Inflammatory macrophage treated with lipopolysaccharide for 4 hours (primary cell): ENCODE data around the gene DUOXA1.
"Not testable (repeated sequence)": the region's sequence is repeated elsewhere in the genome, so short reads cannot be mapped to it uniquely, and the experiment has no call there.

ENCODE experiments used
- DNase-seq: peaks from one replicate; pipeline ENCODE4 v3.0.0-alpha.2; 2020

Gene DUOXA1

DNA sequence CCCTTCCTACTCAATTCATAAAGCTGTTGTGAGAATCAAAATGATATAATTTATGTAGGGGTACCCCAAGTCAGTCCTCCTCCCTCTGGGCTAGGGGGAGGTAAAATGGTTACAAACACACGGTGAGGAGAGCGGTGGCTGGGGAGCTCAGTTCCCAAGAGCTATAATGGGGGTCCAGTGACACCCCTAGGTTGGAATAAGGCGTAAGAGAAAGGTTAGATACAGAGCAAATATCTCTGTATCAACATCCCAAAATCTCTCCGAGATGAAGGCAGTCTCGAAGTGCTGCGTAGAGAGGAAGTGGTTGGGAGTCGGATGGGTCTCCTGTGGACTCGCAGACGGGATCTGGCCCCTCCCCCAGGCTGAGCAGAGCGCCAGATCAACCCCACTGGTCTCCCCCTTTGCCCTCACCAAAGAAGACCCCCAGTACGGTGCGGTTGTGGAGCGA is 17.5 kb downstream of the DUOXA1 start:
- no peak for DNase-seq

DNA sequence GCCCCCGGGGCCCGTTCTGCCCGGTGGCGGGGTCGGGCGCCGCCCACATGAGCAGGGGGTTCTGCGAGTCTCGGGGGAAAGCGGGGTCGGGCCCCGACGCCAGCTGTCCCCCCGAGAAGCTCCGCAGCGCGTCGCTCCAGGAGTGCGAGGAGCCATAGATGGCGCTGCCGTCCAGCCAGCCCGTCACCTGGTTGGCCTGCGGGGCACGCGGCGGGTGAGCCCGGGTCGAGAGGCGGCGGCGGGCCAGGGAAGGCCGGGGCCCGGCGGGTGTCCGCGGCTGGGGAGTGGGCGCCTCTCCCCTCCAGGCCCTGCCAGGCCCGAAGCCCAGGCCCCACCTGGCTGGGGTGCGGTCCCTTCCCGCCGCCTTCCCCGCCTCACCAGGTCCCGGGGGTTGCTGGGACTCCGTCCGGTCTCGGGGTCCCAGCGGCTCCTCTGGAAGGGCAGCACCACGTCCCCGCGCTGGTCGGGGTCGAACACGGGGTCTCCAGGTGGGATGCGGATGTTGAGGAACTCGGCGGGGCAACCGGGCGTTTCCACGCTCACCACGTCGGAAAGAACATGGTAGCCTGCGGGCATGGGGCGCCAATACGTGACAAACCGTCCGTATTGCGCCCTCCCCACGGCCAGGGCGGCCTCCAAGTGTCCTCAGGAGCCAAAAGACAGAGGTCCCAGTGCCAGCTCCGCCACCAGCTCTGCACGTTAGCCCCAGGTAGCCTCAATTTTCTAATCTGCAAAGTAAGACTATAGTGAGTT is 18.1 kb downstream of the DUOXA1 start:
- DNase-seq = no peak

DNA sequence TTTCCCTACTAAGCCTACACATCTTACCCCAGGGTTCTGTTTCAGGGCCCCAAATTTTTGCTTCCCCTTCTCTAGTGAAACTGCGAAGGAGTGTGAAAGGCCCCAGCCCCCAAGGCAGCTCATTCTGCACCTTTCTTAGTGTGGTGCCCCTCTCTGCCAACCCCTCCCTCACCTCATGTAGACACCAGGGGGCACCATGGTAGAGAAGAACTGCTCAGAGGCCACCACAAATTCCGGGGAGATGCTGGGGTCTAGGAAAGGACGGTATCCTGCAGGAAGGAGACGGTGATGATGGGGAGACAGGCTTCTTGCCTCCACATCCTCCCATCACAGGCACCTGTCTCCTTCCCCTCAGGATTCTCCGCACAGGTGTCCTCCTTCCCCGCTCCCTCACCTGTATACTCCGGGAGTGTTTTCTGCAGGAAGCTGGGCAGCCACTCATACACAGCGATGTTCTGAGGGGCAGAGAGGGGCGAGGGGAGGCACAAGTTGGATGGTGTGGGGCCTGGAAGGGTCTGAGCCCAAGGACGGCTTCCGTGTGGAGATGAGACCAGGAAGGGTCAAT is 19.3 kb downstream of the DUOXA1 start:
- no peak for DNase-seq

DNA sequence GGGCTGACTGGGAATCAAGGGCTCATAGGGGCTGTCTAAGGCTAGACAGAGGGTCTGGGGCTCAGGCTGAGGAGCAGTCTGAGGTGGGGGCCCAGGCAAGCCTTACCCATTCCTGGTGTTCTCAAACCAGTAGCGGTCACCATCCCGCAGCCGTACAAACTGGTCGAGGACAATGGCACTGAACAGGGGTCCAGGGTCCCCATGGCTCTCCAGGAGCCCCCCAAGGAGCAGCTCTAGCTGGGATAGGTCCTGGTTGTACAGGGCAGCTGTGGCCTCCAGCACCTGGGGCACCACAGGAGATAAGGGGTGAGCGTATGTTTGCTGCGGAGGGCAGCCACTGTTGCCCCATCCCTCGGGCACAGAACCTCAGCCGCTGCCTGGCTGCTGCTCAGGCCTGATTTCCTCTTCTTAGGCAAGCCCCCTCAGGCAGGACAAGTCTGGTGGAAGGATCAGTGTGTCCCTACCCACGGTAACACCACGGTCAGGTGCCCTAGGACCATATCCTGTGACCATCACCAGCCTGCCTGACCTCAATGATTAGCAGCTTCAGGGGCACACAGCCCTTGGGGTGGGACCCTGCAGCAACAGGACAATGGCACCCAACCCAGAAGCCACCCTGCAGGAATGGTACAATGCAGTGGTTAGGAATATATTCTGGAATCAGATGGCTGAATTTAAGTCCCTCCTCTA is 21.6 kb downstream of the DUOXA1 start:
- no peak for DNase-seq

DNA sequence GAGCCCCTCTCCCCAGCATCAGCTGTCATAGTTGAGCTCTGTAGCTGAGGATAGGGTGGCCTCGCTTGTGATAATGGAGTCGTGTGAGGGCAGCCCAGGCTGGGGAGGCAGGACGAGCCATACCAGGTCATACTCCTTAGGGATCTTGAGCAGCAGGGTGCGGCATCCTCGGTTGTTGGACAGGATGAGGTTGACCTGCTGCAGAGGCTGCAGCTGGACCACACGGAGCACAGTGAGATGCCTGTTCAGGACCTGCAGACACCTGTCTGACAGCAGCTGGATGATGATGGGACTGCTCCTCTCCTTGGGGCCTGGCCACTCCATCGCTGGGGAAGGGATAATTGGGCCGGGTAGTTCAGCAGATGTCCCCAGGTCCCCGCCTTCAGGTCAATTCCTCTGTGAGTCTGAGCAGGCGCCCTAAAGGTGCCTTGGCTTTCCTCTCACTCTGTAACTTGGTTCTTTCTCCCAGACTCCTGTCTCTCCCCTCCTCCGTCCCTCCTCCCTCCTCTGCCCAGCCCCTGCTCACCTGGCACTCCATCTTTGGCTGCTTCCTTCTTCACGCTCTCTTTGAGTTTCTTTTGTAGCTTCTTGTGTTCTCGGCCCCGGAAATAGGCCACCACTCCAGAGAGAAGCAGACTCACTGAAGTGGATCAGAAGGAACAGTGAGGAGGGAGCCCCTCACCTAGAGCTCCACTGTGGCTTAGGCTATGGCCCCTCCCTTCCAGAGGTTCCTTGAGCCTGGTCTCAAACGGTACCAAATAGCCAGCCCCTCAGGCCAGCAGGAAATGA is 23.5 kb downstream of the DUOXA1 start:
- no peak for DNase-seq

DNA sequence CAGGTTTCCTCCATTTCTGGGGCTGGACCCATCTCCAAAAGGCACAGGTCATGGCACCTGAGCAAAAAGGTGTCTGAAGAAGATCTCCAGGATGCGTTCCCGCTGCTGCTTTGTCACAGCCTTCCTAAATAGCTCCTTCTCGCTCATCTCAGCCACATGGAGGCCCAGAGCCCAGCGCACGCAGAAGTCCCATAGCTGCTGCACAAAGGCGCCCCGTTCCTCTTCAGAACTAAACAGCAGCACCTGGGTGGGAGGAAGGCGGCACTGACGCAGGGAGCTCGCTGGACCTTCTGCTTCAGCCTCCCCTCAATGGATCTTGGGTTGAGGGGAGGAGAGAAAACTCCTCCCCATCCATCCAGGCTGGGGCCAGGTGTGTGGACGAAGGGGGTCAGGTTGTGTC is 24.1 kb downstream of the DUOXA1 start:
- no peak for DNase-seq

DNA sequence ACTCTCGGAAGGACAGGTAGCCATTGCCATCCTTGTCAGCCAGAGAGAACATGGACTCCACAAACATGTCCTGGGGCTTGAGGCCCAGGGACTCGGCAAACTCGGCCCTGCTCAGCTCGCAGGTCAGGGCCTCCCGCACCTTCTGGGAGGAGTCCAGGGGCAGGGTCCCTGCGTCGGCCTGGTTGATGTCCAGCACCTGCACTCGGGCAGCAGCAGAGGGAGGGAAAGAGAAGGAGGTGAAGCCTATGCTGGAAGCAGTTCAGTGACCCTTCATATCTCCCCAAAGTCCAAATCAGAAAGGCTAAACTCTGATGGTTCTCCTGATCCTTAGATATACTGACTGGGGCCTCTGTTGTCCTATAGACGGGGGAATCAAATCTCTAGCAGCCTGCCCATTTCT is 25.5 kb downstream of the DUOXA1 start:
- not testable (repeated sequence) for DNase-seq

DNA sequence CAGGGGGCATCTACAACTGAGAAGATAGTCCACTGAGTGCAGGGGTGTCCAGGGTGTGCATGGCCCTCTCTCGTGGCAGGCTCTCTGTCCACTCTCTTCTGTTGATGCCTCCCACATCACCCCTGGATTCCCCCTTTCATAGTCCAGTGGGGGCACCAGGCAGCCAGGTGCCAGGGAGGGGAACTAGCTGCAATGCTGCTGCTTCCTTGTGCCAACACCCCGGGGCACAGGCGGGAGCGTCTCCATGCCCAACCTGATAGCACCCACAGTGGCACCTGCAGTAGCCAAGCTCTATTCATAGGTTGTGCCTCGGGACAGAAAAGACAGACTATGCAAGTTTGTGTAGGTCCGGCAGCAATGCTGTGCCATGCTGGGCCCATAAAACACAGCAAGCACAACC is 27.5 kb downstream of the DUOXA1 start:
- no peak for DNase-seq

DNA sequence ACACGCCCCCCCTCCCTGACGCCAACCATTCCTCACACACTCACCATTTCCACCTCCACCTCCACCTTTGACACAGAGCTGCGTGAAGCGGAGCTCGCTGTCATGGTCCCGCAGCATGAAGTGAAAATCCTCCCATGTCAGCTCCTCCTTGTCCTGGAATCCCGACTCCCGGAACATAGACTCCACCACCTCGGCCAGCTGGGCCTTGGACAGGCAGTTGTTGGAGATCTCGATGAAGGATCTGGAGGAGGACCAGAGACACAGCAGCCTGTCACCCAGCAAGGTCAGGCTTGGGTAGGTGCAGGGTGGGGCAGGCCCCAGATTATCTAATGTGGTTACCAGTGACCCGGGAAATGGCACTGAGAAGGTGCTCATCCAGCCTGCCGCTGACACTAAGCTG is 27.9 kb downstream of the DUOXA1 start:
- DNase-seq = no peak

DNA sequence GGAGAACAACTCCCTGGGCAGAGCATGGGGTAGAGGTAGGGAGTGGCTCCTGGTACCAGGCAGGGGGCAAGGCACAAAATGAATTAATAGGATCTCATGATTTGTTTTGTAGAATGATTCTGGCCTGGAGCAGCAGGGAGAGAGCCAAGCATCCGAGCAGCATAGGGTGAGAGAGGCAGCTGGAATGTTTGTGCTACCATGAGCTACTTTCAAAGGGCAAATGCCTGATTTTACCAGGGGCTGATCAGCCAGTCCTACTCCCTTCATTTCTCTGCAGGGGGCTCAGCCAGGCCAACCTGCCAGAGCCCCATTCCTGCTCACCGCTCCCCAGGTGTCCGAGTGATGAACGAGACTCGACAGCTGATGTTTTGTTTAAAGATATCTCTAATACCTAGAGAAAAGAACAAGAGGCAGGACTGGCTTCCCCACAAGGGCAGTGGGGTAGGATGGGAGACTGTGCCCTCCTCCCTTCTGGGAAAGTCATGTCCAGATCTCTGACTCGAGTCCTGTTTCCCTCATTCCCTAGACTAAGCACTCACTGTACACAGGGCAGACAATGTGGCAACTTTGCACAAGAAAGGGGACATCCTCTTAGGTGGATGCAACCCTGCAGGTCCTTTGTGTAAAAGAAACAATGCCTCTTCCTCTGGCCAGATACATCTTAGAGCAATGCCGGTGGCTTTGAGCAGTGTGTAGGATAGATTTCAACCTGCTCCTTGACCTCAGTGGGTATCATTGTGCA is 28.6 kb downstream of the DUOXA1 start:
- no peak for DNase-seq

DNA sequence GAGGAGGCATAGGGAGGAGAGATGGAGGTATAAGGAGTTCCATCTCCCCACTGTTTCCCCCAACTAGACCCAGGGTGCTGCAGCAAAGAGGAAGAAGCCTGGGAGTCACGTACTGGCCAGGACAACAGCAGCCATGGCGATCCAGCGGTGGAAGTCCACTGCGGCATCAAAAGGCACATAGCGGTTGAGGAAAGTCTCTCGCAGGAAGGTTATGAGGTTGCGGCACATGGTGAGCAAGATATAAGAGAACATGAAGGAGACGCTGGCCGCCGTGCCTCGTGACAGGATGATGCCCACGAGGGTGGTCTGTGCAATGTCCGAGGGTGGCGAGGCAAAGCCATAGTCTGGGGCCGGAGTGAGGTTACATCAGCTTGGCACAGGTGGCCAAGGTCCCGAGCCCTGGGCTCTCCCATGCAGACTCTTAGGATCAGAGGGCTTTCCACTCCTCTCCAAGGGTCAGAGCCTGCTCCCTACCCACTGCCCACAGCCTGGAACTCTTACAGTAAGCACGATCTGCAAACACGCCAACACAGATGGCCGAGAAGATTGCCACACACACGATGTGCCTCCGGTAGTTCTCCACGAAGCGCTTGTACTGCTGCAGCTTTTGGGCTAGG is 30.0 kb downstream of the DUOXA1 start:
- no peak for DNase-seq

DNA sequence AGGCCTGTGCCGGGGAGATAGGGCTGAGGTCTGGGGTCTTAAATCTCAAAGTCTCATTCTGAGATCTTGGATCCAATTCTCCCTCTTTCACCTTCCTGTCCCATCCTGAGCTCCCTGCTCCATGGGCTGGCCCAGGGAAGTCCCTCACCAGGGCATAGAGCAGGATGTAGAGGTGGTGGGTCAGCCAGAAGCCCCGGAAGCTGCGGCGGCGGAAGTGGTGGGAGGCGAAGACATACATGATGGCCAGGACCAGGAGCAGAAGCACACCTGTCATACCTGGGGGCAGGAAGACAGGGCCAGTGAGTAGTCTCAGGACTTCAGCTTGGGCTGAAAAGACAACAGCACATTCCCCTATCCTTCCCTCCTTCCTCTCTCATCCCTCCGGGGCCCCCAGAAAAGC is 32.2 kb downstream of the DUOXA1 start:
- no peak for DNase-seq

DNA sequence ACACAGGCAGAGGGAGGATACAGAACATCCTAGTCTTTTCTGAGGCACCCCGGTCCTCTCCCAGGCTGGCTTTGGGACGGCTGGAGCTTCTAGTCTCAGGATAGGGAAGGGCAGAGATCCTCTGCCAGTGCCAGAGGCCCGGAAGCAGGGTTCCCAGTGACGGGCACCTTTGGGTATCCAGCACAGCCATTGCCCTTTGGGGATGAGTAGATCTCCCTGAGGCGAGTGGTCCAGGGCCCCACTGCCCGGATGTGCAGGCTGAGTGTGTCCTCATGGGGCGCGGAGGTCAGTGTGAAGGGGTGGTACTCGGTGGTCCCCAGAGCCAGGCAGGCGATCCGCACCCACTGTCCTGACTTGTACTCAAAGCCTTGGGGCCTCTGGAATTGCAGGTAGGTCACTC is 34.0 kb downstream of the DUOXA1 start:
- DNase-seq = no peak

DNA sequence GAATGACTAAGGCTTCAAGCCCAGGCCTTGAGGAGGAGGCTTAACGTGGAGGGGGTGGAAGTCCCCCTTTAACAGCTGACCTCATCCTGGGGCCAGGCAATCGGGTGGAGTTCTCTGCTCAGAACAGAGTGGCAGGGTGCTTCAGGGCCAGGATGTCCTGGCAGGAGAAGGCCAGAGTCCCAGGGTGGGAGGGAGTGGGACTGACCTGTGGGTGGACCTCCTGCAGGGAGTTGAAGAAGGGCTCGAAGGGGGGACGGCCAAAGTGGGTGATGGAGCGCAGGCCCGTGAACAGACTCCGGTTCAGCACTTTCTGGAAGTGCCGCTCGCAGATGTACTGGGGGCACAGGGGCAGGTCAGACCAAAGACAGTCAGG is 35.3 kb downstream of the DUOXA1 start:
- DNase-seq = no peak

DNA sequence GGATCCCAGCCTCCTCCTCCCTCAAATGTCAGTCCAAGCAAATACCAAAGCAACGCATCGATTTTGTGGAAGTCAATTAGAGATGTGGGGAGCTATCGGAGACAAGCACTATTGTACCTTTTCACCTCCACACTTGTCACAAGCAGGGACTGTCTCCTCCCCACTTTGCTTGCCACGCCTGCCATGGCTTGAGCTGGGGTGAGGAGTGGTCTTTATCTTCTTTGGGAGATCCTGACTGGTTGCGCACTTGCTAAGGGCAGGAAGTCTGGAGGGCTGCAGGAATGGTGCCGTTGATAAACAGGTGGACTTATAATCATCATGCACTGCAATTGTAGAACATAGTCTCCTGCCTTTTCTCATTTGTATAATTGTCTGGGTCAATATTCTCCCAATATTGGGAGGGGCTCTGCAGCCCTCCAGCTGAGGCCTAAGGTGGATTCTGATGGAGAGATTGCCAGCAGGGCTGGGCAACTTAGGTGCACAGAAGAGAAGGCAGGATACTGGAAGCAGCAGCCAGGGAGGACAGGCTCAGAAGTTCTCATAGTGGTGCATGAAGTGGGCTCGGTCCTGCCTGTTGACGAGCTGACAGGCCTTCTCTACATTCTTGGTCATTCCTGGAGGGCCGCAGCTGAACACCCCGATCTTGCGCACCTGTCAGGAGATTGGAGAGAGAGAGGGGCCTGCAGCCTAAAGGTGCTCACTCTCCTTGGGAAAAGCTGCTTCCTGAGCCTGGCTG is 35.9 kb downstream of the DUOXA1 start:
- no peak for DNase-seq

DNA sequence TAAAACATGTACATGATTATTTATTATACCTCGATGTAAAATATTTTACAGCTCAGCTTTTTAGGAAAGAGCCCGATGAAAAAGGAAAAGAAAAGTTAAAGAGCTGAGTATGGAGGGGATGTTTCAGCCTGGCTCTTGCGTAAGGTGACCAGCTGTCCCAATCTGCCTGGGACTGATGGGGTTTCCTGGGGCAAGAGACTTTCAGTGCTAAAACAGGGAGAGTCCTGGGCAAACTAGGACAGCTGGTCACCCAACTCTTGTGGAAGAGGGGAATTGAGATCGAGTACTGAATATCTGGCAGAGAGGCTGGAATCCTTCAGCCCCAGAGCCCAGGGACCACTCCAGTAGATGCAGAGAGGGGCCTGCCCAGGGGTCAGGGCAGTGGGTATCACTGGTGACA is 36.7 kb downstream of the DUOXA1 start:
- no peak for DNase-seq

DNA sequence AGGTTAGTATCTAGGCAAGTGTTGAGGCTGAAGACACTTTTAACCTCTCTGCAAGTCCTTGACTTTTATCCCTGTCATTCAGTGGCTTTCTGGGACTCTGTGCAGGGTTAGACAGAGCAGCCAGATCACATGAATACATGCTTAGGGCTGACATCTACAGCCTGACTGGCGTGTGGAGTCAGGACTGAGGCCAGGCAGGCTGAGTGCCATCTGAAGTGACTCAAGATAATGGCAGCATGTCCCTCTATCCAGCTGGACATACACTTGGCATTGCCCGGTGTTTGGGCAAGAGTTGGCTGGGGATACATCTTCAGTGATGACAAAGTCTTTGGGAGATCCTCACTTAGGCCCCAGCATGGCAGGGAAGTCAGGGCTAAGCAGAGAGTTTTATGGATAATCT is 38.1 kb downstream of the DUOXA1 start:
- no peak for DNase-seq

DNA sequence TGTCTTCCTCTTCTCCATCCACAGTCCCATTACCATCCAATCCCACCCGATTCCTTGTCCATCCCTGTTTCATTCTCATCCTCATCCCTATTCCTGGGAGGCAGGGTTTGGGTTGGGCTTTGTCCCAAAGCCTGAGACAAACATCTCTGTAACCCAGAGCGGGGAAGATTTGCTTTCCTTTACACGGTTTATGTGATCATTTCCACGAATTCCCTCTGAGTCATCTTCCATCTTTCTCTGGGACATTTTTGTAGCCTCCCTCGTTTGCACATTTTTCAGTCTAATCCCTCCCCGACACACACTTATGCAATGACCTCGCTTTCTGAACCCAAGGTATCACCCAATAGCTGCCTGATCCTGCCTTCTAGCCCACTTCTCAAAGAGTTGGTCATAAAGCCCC is 38.5 kb downstream of the DUOXA1 start:
- no peak for DNase-seq

DNA sequence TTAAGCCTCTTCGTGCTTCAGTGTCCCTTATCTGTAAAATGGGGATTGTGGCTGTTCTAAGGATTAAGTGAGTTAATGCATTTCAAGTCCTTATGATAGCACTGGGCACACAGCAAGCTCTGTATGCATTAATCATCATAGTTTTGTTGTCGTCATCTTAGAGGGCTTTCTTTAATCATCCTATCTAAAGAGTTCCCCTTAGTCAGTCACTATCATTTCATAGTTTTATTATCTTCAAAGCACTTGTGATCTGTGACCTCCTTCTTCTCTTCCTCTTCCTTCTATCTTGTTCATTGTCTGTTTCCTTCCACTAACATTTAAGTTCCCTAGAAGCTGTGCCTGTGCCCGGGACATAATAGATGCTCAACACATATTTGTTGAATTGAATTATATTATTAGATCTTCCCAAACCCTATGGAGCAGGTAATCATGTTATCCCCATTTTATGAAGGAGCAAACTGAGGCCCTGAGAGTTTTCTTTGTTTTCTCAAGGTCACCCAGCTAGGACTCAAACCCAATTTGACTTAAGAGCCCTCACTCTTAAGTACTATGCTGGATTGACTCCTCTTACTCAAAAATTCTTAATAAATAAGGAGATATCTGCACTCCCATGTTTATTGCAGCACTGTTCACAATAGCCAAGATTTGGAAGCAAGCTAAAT is 39.8 kb downstream of the DUOXA1 start:
- DNase-seq = no peak

DNA sequence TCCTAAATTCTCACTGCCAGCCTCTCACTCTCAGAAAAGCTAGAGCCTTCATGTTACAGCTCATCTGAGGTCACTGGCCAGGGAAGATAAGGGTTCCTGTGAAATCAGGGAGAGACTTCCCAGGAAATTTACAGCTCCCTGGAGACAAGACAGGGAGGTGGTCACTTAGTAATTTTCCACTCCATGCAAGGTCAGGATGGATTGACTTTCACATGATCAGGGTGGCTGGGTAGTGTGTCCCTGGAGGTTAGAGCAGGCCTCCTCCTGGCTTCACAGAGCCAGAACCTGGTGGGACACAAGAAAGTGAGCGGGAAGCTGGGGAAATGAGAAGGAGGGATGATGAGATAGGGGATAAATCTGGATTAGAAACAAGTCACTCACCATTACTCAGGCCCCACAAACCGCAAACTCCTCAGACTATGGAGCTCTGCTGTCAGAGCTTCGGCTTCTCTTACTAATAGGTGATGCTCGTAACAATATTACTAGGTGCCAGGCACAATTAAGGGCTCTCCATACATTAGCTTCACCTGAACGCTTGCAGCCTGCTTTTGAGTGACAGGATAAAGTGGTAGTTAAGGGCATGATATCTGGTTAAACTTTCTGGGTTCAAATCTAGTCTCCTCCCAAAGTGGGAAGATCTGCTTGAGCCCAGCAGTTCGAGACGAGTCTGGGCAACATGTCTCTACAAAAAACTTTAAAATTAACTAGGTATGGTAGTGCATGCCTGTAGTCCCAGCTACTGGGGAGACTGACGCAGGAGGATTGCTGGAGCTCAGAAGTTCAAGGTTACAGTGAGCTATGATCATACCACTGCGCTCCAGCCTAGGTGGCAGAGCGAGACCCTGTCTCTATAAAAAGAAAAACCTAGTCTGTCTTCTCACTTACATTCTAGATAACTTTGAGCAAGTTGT is 40.6 kb downstream of the DUOXA1 start:
- DNase-seq = no peak
